Liver (tissue), 9 donors: Measurements from ENCODE around the gene DLK2. TPM values are rescaled to one million over a fixed set of nuclear protein-coding genes. Genes with fewer than 3 reads are reported as not detected.
A peak's percentile ranks its signal among the peaks of the same experiment; 100 is the strongest.

ENCODE experiments used
- DNase-seq: peaks from one replicate; pipeline ENCODE4 v3.0.0-alpha.2; 2017; ENCODE audit warnings: low spot score
- H3K27ac ChIP-seq, 2 donors: one replicate each; pipeline ENCODE4 v1.7.0; 2013; ENCODE audit warnings: inconsistent platforms in 2 of 2, low read length in 2 of 2, control low read depth in 1 of 2, low read depth in 1 of 2, mild to moderate bottlenecking in 1 of 2
- H3K27me3 ChIP-seq, 4 donors: one replicate each; pipeline versions ENCODE4 v1.6.1 to v1.7.0; 2013; ENCODE audit warnings: low read length in 3 of 4, inconsistent platforms in 1 of 4, mild to moderate bottlenecking in 1 of 4, moderate library complexity in 1 of 4; ENCODE audit not compliant: control insufficient read depth in 4 of 4, insufficient read depth in 4 of 4
- H3K36me3 ChIP-seq, 4 donors: one replicate each; pipeline versions ENCODE4 v1.6.1 to v1.7.0; 2013; ENCODE audit warnings: low read length in 3 of 4, mild to moderate bottlenecking in 3 of 4, low read depth in 1 of 4, moderate library complexity in 1 of 4; ENCODE audit not compliant: control insufficient read depth in 4 of 4, insufficient read depth in 3 of 4
- H3K4me1 ChIP-seq, 4 donors: one replicate each; pipeline versions ENCODE4 v1.6.1 to v1.7.0; 2013; ENCODE audit warnings: low read length in 3 of 4, mild to moderate bottlenecking in 3 of 4, moderate library complexity in 1 of 4; ENCODE audit not compliant: control insufficient read depth in 4 of 4, insufficient read depth in 4 of 4
- H3K4me3 ChIP-seq, 3 donors: one replicate each; pipeline versions ENCODE4 v1.6.1 to v1.7.0; 2013; ENCODE audit warnings: low read length in 3 of 3, control low read depth in 1 of 3, low read depth in 1 of 3, mild to moderate bottlenecking in 1 of 3
- H3K9ac ChIP-seq, 2 donors: one replicate each; pipeline ENCODE4 v1.7.0; 2013; ENCODE audit warnings: low read length in 2 of 2, mild to moderate bottlenecking in 2 of 2, moderate library complexity in 2 of 2, control low read depth in 1 of 2, low read depth in 1 of 2
- H3K9me3 ChIP-seq, 4 donors: one replicate each; pipeline versions ENCODE4 v1.6.1 to v1.7.0; 2013; ENCODE audit warnings: low read length in 3 of 4; ENCODE audit not compliant: control insufficient read depth in 4 of 4
- EGR1 ChIP-seq, 2 donors: IDR thresholded peaks; 2 replicates each; pipeline ENCODE4 v1.6.1; 2016 to 2018; ENCODE audit warnings: antibody characterized with exemption in 2 of 2, low read depth in 2 of 2
- FOXA1 ChIP-seq: IDR thresholded peaks from 2 replicates; pipeline ENCODE4 v1.6.1; 2016; ENCODE audit warnings: antibody characterized with exemption
- FOXA2 ChIP-seq: IDR thresholded peaks from 2 replicates; pipeline ENCODE4 v1.6.1; 2016; ENCODE audit warnings: antibody characterized with exemption
- HNF4A ChIP-seq, 2 donors: conservative IDR thresholded peaks; 2 replicates each; pipeline ENCODE4 v1.6.1; 2016; ENCODE audit warnings: antibody characterized with exemption in 2 of 2, mild to moderate bottlenecking in 2 of 2
- HNF4G ChIP-seq: IDR thresholded peaks from 2 replicates; pipeline ENCODE4 v1.6.1; 2016; ENCODE audit warnings: antibody characterized with exemption
- JUND ChIP-seq, 2 donors: IDR thresholded peaks; 2 replicates each; pipeline ENCODE4 v1.6.1; 2016; ENCODE audit warnings: antibody characterized with exemption in 2 of 2
- NR2F2 ChIP-seq: IDR thresholded peaks from 2 replicates; pipeline ENCODE4 v1.6.1; 2016; ENCODE audit warnings: antibody characterized with exemption
- RAD21 ChIP-seq, 2 donors: IDR thresholded peaks; 2 replicates each; pipeline ENCODE4 v1.6.1; 2016; ENCODE audit warnings: antibody characterized with exemption in 2 of 2, mild to moderate bottlenecking in 2 of 2
- SP1 ChIP-seq: IDR thresholded peaks from 2 replicates; pipeline ENCODE4 v1.6.1; 2018; ENCODE audit warnings: antibody characterized with exemption, mild to moderate bottlenecking
- TAF1 ChIP-seq: conservative IDR thresholded peaks from 2 replicates; pipeline ENCODE4 v1.6.1; 2016; ENCODE audit warnings: antibody characterized with exemption, mild to moderate bottlenecking
- YY1 ChIP-seq: IDR thresholded peaks from 2 replicates; pipeline ENCODE4 v1.6.1; 2016; ENCODE audit warnings: antibody characterized with exemption, mild to moderate bottlenecking
- WGBS: extraction: QIAGEN DNeasy Blood & Tissue Kit; methylation state at CpG from one replicate; pipeline ENCODE4 v1.1.7; 2013; 5-methylcytosine and 5-hydroxymethylcytosine counted together
- polyA plus RNA-seq, 2 donors: library from polyadenylated mRNA; stranded (reverse) in 1 of 2; unstranded in 1 of 2; fragments of 200-250 nt in 1 of 2; fragments of >200 nt in 1 of 2; fragmentation: Nextera tagmentation in 1 of 2; extraction: Ambion mirVana in 1 of 2; gene quantifications; one replicate each; pipeline versions ENCODE4 v1.2.1 to v1.2.3, GENCODE V29; 2013 to 2015
- total RNA-seq, 2 donors: library from RNA; depleted of rRNA; stranded (reverse); fragments of >200 nt; gene quantifications; one replicate each; pipeline ENCODE4 v1.2.3, GENCODE V29; 2014
- TF ChIP-seq, protein P1 (sequence below): IDR thresholded peaks from 2 replicates; pipeline ENCODE4 v1.6.1; 2016; ENCODE audit warnings: antibody characterized with exemption
- TF ChIP-seq, protein P2 (sequence below): IDR thresholded peaks from 2 replicates; pipeline ENCODE4 v1.6.1; 2016; ENCODE audit warnings: antibody characterized with exemption
- TF ChIP-seq, protein P3 (sequence below): fragments of 150-350 bp; IDR thresholded peaks from 2 replicates; pipeline ENCODE4 v1.5.1; 2017; ENCODE audit warnings: improper control_type of control experiment, low read depth, low read length; ENCODE audit not compliant: missing input control
- TF ChIP-seq, protein P4 (sequence below): IDR thresholded peaks from 2 replicates; pipeline ENCODE4 v1.6.1; 2016; ENCODE audit warnings: antibody characterized with exemption
- TF ChIP-seq, protein P5 (sequence below): IDR thresholded peaks from 2 replicates; pipeline ENCODE4 v1.6.1; 2016; ENCODE audit warnings: antibody characterized with exemption, mild to moderate bottlenecking
- donor health status: healthy.
- donor health status: healthy.
- donor health status: healthy.
- donor health status: healthy.
- donor health status: healthy.

Gene DLK2
- total and polyA plus RNA-seq, 4 donors, result 0.08 to 1.0 (median 0.08) TPM; not detected in 1

DNA sequence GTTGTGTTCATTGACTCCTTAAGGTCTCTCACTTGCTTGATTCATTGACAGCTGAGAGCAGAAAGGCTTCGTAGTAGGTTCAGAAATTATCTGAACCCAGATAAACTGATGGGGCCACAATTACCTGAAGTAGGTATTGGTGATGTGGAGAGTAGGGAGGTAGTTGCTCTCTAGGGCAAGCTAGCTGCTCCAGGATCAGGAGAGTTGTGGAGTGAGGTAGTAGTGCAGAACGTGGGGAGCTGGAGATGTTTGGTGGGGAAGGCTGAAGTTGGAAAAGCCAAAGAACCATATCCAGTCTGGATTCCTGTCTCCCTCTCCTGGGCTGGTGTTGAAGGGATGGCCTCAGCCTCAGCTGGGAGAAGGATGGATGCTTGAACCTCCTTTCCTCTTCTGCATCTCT, 37.9 kb upstream of the DLK2 start:
- Histone ChIP-seq H3K27ac (peak overlapping the region in 1 of 2 donors; percentile 62), H3K4me3 (no peak overlapping the region), H3K9ac (no peak overlapping the region), H3K27me3 (no peaks in the 10 kb centered on the region), H3K4me1 (peaks cover 10 to 39% (median 29%) of the 10 kb centered on the region in 4 donors), H3K9me3 (no peaks in the 10 kb centered on the region), H3K36me3 (no peaks in the 10 kb centered on the region)
- WGBS, result 93% methylated on average over 2 of the region's 2 CpGs
- no peak for TF ChIP-seq HNF4G
- TF ChIP-seq HNF4A (conservative IDR thresholded peaks at IDR 0.05), result no peak
- TF ChIP-seq EGR1 (IDR thresholded peaks at IDR 0.05; ENCODE audit: low read depth in 2 of 2), result no peak
- TF ChIP-seq FOXA2, result no peak
- TF ChIP-seq RAD21 (IDR thresholded peaks at IDR 0.05), result no peak
- DNase-seq, result no peak

DNA sequence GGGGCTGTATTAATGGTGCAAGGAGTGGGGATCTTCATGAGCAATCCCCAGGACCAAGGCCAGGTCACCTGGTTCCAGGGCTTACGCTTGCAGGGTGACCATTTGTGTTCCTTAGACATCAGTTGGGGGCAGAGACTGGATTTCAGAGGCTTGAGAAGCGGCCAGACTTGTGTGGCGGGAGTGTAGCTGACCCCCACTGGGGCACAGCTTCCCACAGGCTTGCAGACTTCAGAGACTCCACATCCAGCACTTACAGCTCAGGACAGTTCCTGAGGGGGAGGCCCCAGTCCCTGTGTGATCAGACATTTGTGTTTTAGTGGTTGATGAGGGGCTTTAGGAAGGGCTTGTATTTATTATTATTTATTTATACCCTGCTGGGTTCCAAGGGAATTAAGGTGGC, 37.3 kb upstream of the DLK2 start:
- no peak overlapping the region for H3K9ac ChIP-seq
- no peaks in the 10 kb centered on the region for H3K27me3 ChIP-seq
- H3K4me3 ChIP-seq, result no peak overlapping the region
- H3K36me3 ChIP-seq, result no peaks in the 10 kb centered on the region
- peaks cover 10 to 37% (median 28%) of the 10 kb centered on the region in 4 donors for H3K4me1 ChIP-seq
- TF ChIP-seq EGR1 (IDR thresholded peaks at IDR 0.05; ENCODE audit: low read depth in 2 of 2), result no peak
- TF ChIP-seq TAF1, result no peak
- TF ChIP-seq HNF4G, result no peak
- TF ChIP-seq, protein P1, sequence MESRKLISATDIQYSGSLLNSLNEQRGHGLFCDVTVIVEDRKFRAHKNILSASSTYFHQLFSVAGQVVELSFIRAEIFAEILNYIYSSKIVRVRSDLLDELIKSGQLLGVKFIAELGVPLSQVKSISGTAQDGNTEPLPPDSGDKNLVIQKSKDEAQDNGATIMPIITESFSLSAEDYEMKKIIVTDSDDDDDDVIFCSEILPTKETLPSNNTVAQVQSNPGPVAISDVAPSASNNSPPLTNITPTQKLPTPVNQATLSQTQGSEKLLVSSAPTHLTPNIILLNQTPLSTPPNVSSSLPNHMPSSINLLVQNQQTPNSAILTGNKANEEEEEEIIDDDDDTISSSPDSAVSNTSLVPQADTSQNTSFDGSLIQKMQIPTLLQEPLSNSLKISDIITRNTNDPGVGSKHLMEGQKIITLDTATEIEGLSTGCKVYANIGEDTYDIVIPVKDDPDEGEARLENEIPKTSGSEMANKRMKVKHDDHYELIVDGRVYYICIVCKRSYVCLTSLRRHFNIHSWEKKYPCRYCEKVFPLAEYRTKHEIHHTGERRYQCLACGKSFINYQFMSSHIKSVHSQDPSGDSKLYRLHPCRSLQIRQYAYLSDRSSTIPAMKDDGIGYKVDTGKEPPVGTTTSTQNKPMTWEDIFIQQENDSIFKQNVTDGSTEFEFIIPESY, result no peak
- no peak for TF ChIP-seq YY1
- no peak for TF ChIP-seq FOXA1
- TF ChIP-seq, protein P2, sequence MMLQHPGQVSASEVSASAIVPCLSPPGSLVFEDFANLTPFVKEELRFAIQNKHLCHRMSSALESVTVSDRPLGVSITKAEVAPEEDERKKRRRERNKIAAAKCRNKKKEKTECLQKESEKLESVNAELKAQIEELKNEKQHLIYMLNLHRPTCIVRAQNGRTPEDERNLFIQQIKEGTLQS, result no peak
- TF ChIP-seq JUND (IDR thresholded peaks at IDR 0.05), result no peak
- no peak for TF ChIP-seq SP1
- TF ChIP-seq, protein P3, sequence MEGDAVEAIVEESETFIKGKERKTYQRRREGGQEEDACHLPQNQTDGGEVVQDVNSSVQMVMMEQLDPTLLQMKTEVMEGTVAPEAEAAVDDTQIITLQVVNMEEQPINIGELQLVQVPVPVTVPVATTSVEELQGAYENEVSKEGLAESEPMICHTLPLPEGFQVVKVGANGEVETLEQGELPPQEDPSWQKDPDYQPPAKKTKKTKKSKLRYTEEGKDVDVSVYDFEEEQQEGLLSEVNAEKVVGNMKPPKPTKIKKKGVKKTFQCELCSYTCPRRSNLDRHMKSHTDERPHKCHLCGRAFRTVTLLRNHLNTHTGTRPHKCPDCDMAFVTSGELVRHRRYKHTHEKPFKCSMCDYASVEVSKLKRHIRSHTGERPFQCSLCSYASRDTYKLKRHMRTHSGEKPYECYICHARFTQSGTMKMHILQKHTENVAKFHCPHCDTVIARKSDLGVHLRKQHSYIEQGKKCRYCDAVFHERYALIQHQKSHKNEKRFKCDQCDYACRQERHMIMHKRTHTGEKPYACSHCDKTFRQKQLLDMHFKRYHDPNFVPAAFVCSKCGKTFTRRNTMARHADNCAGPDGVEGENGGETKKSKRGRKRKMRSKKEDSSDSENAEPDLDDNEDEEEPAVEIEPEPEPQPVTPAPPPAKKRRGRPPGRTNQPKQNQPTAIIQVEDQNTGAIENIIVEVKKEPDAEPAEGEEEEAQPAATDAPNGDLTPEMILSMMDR, result no peak
- no peak for TF ChIP-seq FOXA2
- TF ChIP-seq, protein P4, sequence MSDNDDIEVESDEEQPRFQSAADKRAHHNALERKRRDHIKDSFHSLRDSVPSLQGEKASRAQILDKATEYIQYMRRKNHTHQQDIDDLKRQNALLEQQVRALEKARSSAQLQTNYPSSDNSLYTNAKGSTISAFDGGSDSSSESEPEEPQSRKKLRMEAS, result no peak
- TF ChIP-seq HNF4A (conservative IDR thresholded peaks at IDR 0.05), result no peak
- no peak for TF ChIP-seq NR2F2
- TF ChIP-seq, protein P5, sequence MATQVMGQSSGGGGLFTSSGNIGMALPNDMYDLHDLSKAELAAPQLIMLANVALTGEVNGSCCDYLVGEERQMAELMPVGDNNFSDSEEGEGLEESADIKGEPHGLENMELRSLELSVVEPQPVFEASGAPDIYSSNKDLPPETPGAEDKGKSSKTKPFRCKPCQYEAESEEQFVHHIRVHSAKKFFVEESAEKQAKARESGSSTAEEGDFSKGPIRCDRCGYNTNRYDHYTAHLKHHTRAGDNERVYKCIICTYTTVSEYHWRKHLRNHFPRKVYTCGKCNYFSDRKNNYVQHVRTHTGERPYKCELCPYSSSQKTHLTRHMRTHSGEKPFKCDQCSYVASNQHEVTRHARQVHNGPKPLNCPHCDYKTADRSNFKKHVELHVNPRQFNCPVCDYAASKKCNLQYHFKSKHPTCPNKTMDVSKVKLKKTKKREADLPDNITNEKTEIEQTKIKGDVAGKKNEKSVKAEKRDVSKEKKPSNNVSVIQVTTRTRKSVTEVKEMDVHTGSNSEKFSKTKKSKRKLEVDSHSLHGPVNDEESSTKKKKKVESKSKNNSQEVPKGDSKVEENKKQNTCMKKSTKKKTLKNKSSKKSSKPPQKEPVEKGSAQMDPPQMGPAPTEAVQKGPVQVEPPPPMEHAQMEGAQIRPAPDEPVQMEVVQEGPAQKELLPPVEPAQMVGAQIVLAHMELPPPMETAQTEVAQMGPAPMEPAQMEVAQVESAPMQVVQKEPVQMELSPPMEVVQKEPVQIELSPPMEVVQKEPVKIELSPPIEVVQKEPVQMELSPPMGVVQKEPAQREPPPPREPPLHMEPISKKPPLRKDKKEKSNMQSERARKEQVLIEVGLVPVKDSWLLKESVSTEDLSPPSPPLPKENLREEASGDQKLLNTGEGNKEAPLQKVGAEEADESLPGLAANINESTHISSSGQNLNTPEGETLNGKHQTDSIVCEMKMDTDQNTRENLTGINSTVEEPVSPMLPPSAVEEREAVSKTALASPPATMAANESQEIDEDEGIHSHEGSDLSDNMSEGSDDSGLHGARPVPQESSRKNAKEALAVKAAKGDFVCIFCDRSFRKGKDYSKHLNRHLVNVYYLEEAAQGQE, result no peak
- H3K9me3 ChIP-seq, result no peaks in the 10 kb centered on the region
- WGBS, result 91% methylated on average over 3 of the region's 3 CpGs
- no peak overlapping the region for H3K27ac ChIP-seq
- DNase-seq, result no peak
